ENCODE measurements around the gene USP5. TPM values are rescaled to one million over a fixed set of nuclear protein-coding genes. Genes with fewer than 3 reads are reported as not detected.

Gene USP5
- total and polyA plus RNA-seq, 2 of the 8 experiments (the other 6 are each of a cell fraction or from before 2014, with no cell fraction given) = 66.5 to 148 TPM

DNA sequence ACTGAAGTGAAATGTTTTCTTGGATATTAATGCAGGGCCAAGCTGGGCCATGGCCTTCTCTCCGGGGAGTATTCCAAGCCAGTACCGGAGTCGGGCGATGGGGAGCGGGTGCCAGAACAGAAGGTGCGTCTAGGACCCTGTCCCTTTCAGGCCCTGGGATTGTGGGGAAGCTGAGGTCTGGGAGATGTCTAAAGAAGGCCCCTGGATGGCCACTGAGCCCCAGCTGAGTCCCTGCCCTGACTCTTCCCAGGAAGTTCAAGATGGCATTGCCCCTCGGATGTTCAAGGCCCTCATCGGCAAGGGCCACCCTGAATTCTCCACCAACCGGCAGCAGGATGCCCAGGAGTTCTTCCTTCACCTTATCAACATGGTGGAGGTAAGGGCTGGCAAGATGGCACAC lies 8.2 kb downstream of the USP5 start (continued):
- TF ChIP-seq, protein P1, sequence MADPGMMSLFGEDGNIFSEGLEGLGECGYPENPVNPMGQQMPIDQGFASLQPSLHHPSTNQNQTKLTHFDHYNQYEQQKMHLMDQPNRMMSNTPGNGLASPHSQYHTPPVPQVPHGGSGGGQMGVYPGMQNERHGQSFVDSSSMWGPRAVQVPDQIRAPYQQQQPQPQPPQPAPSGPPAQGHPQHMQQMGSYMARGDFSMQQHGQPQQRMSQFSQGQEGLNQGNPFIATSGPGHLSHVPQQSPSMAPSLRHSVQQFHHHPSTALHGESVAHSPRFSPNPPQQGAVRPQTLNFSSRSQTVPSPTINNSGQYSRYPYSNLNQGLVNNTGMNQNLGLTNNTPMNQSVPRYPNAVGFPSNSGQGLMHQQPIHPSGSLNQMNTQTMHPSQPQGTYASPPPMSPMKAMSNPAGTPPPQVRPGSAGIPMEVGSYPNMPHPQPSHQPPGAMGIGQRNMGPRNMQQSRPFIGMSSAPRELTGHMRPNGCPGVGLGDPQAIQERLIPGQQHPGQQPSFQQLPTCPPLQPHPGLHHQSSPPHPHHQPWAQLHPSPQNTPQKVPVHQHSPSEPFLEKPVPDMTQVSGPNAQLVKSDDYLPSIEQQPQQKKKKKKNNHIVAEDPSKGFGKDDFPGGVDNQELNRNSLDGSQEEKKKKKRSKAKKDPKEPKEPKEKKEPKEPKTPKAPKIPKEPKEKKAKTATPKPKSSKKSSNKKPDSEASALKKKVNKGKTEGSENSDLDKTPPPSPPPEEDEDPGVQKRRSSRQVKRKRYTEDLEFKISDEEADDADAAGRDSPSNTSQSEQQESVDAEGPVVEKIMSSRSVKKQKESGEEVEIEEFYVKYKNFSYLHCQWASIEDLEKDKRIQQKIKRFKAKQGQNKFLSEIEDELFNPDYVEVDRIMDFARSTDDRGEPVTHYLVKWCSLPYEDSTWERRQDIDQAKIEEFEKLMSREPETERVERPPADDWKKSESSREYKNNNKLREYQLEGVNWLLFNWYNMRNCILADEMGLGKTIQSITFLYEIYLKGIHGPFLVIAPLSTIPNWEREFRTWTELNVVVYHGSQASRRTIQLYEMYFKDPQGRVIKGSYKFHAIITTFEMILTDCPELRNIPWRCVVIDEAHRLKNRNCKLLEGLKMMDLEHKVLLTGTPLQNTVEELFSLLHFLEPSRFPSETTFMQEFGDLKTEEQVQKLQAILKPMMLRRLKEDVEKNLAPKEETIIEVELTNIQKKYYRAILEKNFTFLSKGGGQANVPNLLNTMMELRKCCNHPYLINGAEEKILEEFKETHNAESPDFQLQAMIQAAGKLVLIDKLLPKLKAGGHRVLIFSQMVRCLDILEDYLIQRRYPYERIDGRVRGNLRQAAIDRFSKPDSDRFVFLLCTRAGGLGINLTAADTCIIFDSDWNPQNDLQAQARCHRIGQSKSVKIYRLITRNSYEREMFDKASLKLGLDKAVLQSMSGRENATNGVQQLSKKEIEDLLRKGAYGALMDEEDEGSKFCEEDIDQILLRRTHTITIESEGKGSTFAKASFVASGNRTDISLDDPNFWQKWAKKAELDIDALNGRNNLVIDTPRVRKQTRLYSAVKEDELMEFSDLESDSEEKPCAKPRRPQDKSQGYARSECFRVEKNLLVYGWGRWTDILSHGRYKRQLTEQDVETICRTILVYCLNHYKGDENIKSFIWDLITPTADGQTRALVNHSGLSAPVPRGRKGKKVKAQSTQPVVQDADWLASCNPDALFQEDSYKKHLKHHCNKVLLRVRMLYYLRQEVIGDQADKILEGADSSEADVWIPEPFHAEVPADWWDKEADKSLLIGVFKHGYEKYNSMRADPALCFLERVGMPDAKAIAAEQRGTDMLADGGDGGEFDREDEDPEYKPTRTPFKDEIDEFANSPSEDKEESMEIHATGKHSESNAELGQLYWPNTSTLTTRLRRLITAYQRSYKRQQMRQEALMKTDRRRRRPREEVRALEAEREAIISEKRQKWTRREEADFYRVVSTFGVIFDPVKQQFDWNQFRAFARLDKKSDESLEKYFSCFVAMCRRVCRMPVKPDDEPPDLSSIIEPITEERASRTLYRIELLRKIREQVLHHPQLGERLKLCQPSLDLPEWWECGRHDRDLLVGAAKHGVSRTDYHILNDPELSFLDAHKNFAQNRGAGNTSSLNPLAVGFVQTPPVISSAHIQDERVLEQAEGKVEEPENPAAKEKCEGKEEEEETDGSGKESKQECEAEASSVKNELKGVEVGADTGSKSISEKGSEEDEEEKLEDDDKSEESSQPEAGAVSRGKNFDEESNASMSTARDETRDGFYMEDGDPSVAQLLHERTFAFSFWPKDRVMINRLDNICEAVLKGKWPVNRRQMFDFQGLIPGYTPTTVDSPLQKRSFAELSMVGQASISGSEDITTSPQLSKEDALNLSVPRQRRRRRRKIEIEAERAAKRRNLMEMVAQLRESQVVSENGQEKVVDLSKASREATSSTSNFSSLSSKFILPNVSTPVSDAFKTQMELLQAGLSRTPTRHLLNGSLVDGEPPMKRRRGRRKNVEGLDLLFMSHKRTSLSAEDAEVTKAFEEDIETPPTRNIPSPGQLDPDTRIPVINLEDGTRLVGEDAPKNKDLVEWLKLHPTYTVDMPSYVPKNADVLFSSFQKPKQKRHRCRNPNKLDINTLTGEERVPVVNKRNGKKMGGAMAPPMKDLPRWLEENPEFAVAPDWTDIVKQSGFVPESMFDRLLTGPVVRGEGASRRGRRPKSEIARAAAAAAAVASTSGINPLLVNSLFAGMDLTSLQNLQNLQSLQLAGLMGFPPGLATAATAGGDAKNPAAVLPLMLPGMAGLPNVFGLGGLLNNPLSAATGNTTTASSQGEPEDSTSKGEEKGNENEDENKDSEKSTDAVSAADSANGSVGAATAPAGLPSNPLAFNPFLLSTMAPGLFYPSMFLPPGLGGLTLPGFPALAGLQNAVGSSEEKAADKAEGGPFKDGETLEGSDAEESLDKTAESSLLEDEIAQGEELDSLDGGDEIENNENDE (IDR thresholded peaks at IDR 0.05; ENCODE audit: insufficient replicate concordance, low read length) = no peak
- no peak for TF ChIP-seq RAD21 (IDR thresholded peaks at IDR 0.05 in 1 of 2, conservative IDR thresholded peaks at IDR 0.05 in 1 of 2; ENCODE audit: low read depth in 2 of 2, low read length in 2 of 2)
- TF ChIP-seq CREB1 (IDR thresholded peaks at IDR 0.05) = no peak
- TF ChIP-seq SIRT6 (IDR thresholded peaks at IDR 0.05; ENCODE audit: low read length) = no peak
- TF ChIP-seq CEBPB (IDR thresholded peaks at IDR 0.05; ENCODE audit: low read depth, low read length) = no peak

All from H1 (cell line).